Measurements from ENCODE around the gene SNHG17.
A peak's percentile ranks its signal among the peaks of the same experiment; 100 is the strongest.
"Not testable (repeated sequence)": the region's sequence is repeated elsewhere in the genome, so short reads cannot be mapped to it uniquely, and the experiment has no call there.

The SNHG17 gene

GRCh38 chr20:38447251-38447661 is 12.1 kb upstream of the SNHG17 start:
- DNase-seq (ENCODE audit: low spot score): no peak

- DNase-seq (ENCODE audit: low spot score): peak; percentile 91
Measured at GRCh38 chr20:38446441-38447209, 11.5 kb upstream of the SNHG17 start.

GRCh38 chr20:38445901-38446425 is 10.8 kb upstream of the SNHG17 start:
- no peak for DNase-seq (ENCODE audit: low spot score)

- no peak for DNase-seq (ENCODE audit: low spot score)
Measured at GRCh38 chr20:38445381-38445796, 10.3 kb upstream of the SNHG17 start.

- DNase-seq (ENCODE audit: low spot score): no peak
Measured at GRCh38 chr20:38441916-38442315, 6.8 kb upstream of the SNHG17 start.

GRCh38 chr20:38441110-38441509 is 6.0 kb upstream of the SNHG17 start:
- not testable (repeated sequence) for DNase-seq (ENCODE audit: low spot score)

- no peak for DNase-seq (ENCODE audit: low spot score)
Measured at GRCh38 chr20:38437796-38438195, 2.7 kb upstream of the SNHG17 start.

- no peak for DNase-seq (ENCODE audit: low spot score)
Measured at GRCh38 chr20:38435555-38435939, 419 bp upstream of the SNHG17 start.

GRCh38 chr20:38434301-38434741 is 807 bp downstream of the SNHG17 start:
- no peak for DNase-seq (ENCODE audit: low spot score)

GRCh38 chr20:38433304-38433972 is 1.7 kb downstream of the SNHG17 start:
- no peak for DNase-seq (ENCODE audit: low spot score)

GRCh38 chr20:38432870-38433269 is 2.3 kb downstream of the SNHG17 start:
- not testable (repeated sequence) for DNase-seq (ENCODE audit: low spot score)

GRCh38 chr20:38432292-38432691 is 2.8 kb downstream of the SNHG17 start:
- no peak for DNase-seq (ENCODE audit: low spot score)

- no peak for DNase-seq (ENCODE audit: low spot score)
Measured at GRCh38 chr20:38430679-38431325, 4.3 kb downstream of the SNHG17 start.

GRCh38 chr20:38429301-38429700 is 5.8 kb downstream of the SNHG17 start:
- peak; percentile 61 for DNase-seq (ENCODE audit: low spot score)

GRCh38 chr20:38428800-38429199 is 6.3 kb downstream of the SNHG17 start:
- DNase-seq (ENCODE audit: low spot score): no peak

- no peak for DNase-seq (ENCODE audit: low spot score)
Measured at GRCh38 chr20:38427655-38428023, 7.5 kb downstream of the SNHG17 start.

GRCh38 chr20:38426006-38426897 is 8.9 kb downstream of the SNHG17 start:
- no peak for DNase-seq (ENCODE audit: low spot score)

- no peak for DNase-seq (ENCODE audit: low spot score)
Measured at GRCh38 chr20:38424401-38424800, 10.7 kb downstream of the SNHG17 start.

GRCh38 chr20:38423541-38423940 is 11.6 kb downstream of the SNHG17 start:
- no peak for DNase-seq (ENCODE audit: low spot score)

GRCh38 chr20:38421915-38422314 is 13.2 kb downstream of the SNHG17 start:
- DNase-seq (ENCODE audit: low spot score): no peak

- no peak for DNase-seq (ENCODE audit: low spot score)
Measured at GRCh38 chr20:38420388-38421085, 14.6 kb downstream of the SNHG17 start.

Measured in hematopoietic multipotent progenitor cell treated with erythropoietin and hydrocortisone succinate and interleukin-3 and kit ligand, for 17 days (in vitro differentiated cells).